Neural progenitor cell (in vitro differentiated cells): Measurements from ENCODE around the gene NCS1. TPM values are rescaled to one million over a fixed set of nuclear protein-coding genes. Genes with fewer than 3 reads are reported as not detected.

Source experiments
- DNase-seq: peaks from one replicate; pipeline ENCODE4 v3.0.0-alpha.2; 2016; ENCODE audit warnings: low spot score
- H2AFZ ChIP-seq: fragments of 200-600 bp; sonication (generic); replicated peaks from 2 replicates; pipeline ENCODE4 v1.6.1; 2016; ENCODE audit warnings: antibody characterized with exemption
- H3F3A ChIP-seq: fragments of 200-600 bp; sonication (generic); 2 replicates; pipeline ENCODE4 v1.6.1; 2016; ENCODE audit warnings: antibody characterized with exemption, low read depth
- H3K27ac ChIP-seq: fragments of 200-600 bp; sonication (generic); 2 replicates; pipeline ENCODE4 v1.5.1; 2016; ENCODE audit warnings: mild to moderate bottlenecking
- H3K27me3 ChIP-seq: fragments of 200-600 bp; sonication (generic); 2 replicates; pipeline ENCODE4 v1.6.1; 2016; ENCODE audit warnings: mild to moderate bottlenecking, moderate library complexity
- H3K36me3 ChIP-seq: fragments of 200-600 bp; sonication (generic); 2 replicates; pipeline ENCODE4 v1.5.1; 2016
- H3K4me1 ChIP-seq: fragments of 200-600 bp; sonication (generic); 2 replicates; pipeline ENCODE4 v1.6.1; 2016; ENCODE audit warnings: mixed run types
- H3K4me2 ChIP-seq: fragments of 200-600 bp; sonication (generic); 2 replicates; pipeline ENCODE4 v1.6.1; 2016
- H3K4me3 ChIP-seq: fragments of 200-600 bp; sonication (generic); 2 replicates; pipeline ENCODE4 v1.5.1; 2016
- H3K79me2 ChIP-seq: fragments of 200-600 bp; sonication (generic); 2 replicates; pipeline ENCODE4 v1.6.1; 2016; ENCODE audit warnings: low read depth
- H3K9ac ChIP-seq: fragments of 200-600 bp; sonication (generic); 2 replicates; pipeline ENCODE4 v1.6.1; 2016
- H3K9me3 ChIP-seq: fragments of 200-600 bp; sonication (generic); 2 replicates; pipeline ENCODE4 v1.5.1; 2016; ENCODE audit warnings: low read depth
- H4K20me1 ChIP-seq: fragments of 200-600 bp; sonication (generic); 2 replicates; pipeline ENCODE4 v1.6.1; 2016; ENCODE audit warnings: low read depth
- H3K27ac Mint-ChIP-seq: 3 replicates; pipeline ENCODE4 v1.8.0; 2021; ENCODE audit warnings: mixed read lengths
- H3K27me3 Mint-ChIP-seq: 2 replicates; pipeline ENCODE4 v1.8.0; 2022; ENCODE audit warnings: low read depth, mild to moderate bottlenecking, inconsistent platforms, moderate library complexity, mixed read lengths; ENCODE audit not compliant: insufficient read depth
- H3K36me3 Mint-ChIP-seq: 3 replicates; pipeline ENCODE4 v1.8.0; 2021; ENCODE audit warnings: mixed read lengths
- H3K4me1 Mint-ChIP-seq: 3 replicates; pipeline ENCODE4 v1.8.0; 2021; ENCODE audit warnings: mixed read lengths
- H3K4me3 Mint-ChIP-seq: 3 replicates; pipeline ENCODE4 v1.8.0; 2021; ENCODE audit warnings: mild to moderate bottlenecking, moderate library complexity, mixed read lengths
- H3K9me3 Mint-ChIP-seq: 3 replicates; pipeline ENCODE4 v1.8.0; 2020; ENCODE audit warnings: mixed read lengths
- EZH2 ChIP-seq: fragments of 200-600 bp; sonication (generic); IDR thresholded peaks from 2 replicates; pipeline ENCODE4 v1.6.1; 2017; ENCODE audit warnings: antibody characterized with exemption, mild to moderate bottlenecking, moderate library complexity
- EZH2phosphoT487 ChIP-seq: fragments of 200-600 bp; sonication (generic); IDR thresholded peaks from 2 replicates; pipeline ENCODE4 v1.6.1; 2017; ENCODE audit warnings: antibody characterized with exemption
- total RNA-seq: library from RNA; depleted of rRNA; stranded (reverse); fragments of >200 nt; gene quantifications from 2 replicates; pipeline ENCODE4 v1.2.3, GENCODE V29; 2015; ENCODE audit warnings: low replicate concordance
- TF ChIP-seq, protein P1 (sequence below): fragments of 200-600 bp; sonication (generic); IDR thresholded peaks from 2 replicates; pipeline ENCODE4 v1.5.1; 2017; ENCODE audit warnings: antibody characterized with exemption, mild to moderate bottlenecking

NCS1 gene
- total RNA-seq, 1 donor from 2014 or later: 16.0 TPM

DNA sequence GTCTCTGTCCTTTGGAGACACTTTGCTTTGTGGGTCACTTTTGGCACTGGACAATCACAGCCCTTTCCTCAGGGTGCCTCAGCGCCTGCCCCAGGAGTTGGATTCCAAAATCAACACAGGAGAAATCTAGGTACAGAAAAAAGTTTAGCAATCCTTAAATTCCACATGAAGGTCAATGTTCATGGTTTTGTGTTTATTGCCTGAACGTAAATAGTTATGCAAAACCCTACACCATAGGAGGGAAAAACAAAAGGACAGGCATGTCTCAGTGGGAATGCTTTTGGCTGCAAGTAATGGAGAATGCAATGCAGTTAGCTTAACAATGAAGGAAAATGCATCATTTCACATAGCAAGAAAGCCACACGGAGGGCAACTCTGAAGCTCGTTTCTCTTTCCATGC, 86.8 kb downstream of the NCS1 start:
- Histone ChIP-seq H3K27ac (no peak overlapping the region), H3K4me2 (no peak overlapping the region), H3K4me3 (no peak overlapping the region), H3K27me3 (peaks cover 3% of the 10 kb centered on the region), H2AFZ (no peak overlapping the region), H3K4me1 (no peaks in the 10 kb centered on the region), H3K79me2 (no peaks in the 10 kb centered on the region), H3F3A (no peaks in the 10 kb centered on the region), H4K20me1 (no peaks in the 10 kb centered on the region), H3K36me3 (no peaks in the 10 kb centered on the region), H3K9ac (no peak overlapping the region), H3K9me3 (no peaks in the 10 kb centered on the region)
- no peaks in the 10 kb centered on the region for H3K36me3 Mint-ChIP-seq
- H3K27ac Mint-ChIP-seq: no peak overlapping the region
- H3K9me3 Mint-ChIP-seq: no peaks in the 10 kb centered on the region
- no peak for TF ChIP-seq EZH2
- no peak for TF ChIP-seq EZH2phosphoT487
- TF ChIP-seq, protein P1, sequence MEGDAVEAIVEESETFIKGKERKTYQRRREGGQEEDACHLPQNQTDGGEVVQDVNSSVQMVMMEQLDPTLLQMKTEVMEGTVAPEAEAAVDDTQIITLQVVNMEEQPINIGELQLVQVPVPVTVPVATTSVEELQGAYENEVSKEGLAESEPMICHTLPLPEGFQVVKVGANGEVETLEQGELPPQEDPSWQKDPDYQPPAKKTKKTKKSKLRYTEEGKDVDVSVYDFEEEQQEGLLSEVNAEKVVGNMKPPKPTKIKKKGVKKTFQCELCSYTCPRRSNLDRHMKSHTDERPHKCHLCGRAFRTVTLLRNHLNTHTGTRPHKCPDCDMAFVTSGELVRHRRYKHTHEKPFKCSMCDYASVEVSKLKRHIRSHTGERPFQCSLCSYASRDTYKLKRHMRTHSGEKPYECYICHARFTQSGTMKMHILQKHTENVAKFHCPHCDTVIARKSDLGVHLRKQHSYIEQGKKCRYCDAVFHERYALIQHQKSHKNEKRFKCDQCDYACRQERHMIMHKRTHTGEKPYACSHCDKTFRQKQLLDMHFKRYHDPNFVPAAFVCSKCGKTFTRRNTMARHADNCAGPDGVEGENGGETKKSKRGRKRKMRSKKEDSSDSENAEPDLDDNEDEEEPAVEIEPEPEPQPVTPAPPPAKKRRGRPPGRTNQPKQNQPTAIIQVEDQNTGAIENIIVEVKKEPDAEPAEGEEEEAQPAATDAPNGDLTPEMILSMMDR: no peak
- DNase-seq: no peak
- H3K27me3 Mint-ChIP-seq: peaks cover 29% of the 10 kb centered on the region
- peaks cover 2% of the 10 kb centered on the region for H3K4me1 Mint-ChIP-seq
- no peak overlapping the region for H3K4me3 Mint-ChIP-seq

GRCh38 chr9:130260816-130261765, 88.9 kb downstream of the NCS1 start:
- H3K4me3 ChIP-seq: no peak overlapping the region
- H3K9me3 Mint-ChIP-seq: no peaks in the 10 kb centered on the region
- H3K4me3 Mint-ChIP-seq: no peak overlapping the region
- no peaks in the 10 kb centered on the region for H3K36me3 Mint-ChIP-seq
- peaks cover 40% of the 10 kb centered on the region for H3K27me3 Mint-ChIP-seq
- peaks cover 9% of the 10 kb centered on the region for H3K4me1 ChIP-seq
- no peak overlapping the region for H3K9ac ChIP-seq
- no peaks in the 10 kb centered on the region for H4K20me1 ChIP-seq
- no peak overlapping the region for H3K27ac Mint-ChIP-seq
- TF ChIP-seq EZH2phosphoT487 (no peak), EZH2 (no peak)
- TF ChIP-seq, protein P1: no peak
- no peaks in the 10 kb centered on the region for H3K36me3 ChIP-seq
- H3K9me3 ChIP-seq: no peaks in the 10 kb centered on the region
- peaks cover 4% of the 10 kb centered on the region for H3F3A ChIP-seq
- no peak overlapping the region for H3K4me2 ChIP-seq
- H3K4me1 Mint-ChIP-seq: peaks cover 2% of the 10 kb centered on the region
- DNase-seq: no peak
- peaks cover 24% of the 10 kb centered on the region for H3K27me3 ChIP-seq
- no peaks in the 10 kb centered on the region for H3K79me2 ChIP-seq
- H3K27ac ChIP-seq: no peak overlapping the region
- H2AFZ ChIP-seq: no peak overlapping the region

GRCh38 chr9:130262061-130262745, 90.0 kb downstream of the NCS1 start:
- no peak overlapping the region for H3K4me3 Mint-ChIP-seq
- H3K79me2 ChIP-seq: no peaks in the 10 kb centered on the region
- no peaks in the 10 kb centered on the region for H3K36me3 ChIP-seq
- no peak for DNase-seq
- H3K27ac Mint-ChIP-seq: no peak overlapping the region
- no peak overlapping the region for H2AFZ ChIP-seq
- peaks cover 4% of the 10 kb centered on the region for H3K4me1 Mint-ChIP-seq
- H3F3A ChIP-seq: peaks cover 12% of the 10 kb centered on the region
- H3K9me3 ChIP-seq: no peaks in the 10 kb centered on the region
- no peaks in the 10 kb centered on the region for H3K9me3 Mint-ChIP-seq
- H4K20me1 ChIP-seq: no peaks in the 10 kb centered on the region
- peaks cover 35% of the 10 kb centered on the region for H3K27me3 ChIP-seq
- TF ChIP-seq EZH2phosphoT487 (no peak), EZH2 (no peak)
- TF ChIP-seq, protein P1: no peak
- H3K4me2 ChIP-seq: no peak overlapping the region
- H3K9ac ChIP-seq: no peak overlapping the region
- H3K4me3 ChIP-seq: no peak overlapping the region
- H3K27ac ChIP-seq: no peak overlapping the region
- H3K36me3 Mint-ChIP-seq: no peaks in the 10 kb centered on the region
- peaks cover 50% of the 10 kb centered on the region for H3K27me3 Mint-ChIP-seq
- H3K4me1 ChIP-seq: peaks cover 16% of the 10 kb centered on the region
